GM23248 (cell line): ENCODE data around the gene SDE2. TPM values are rescaled to one million over a fixed set of nuclear protein-coding genes. Genes with fewer than 3 reads are reported as not detected.
"Not testable (repeated sequence)": the region's sequence is repeated elsewhere in the genome, so short reads cannot be mapped to it uniquely, and the experiment has no call there.

Source experiments
- DNase-seq: peaks from one replicate; pipeline ENCODE4 v3.0.0-alpha.2; 2015
- H2AFZ ChIP-seq: fragments of 200-600 bp; sonication (generic); 2 replicates; pipeline ENCODE4 v1.6.1; 2016; ENCODE audit warnings: antibody characterized with exemption
- H3F3A ChIP-seq: fragments of 200-600 bp; sonication (generic); 2 replicates; pipeline ENCODE4 v1.6.1; 2016; ENCODE audit warnings: mild to moderate bottlenecking, antibody characterized with exemption, mixed run types; ENCODE audit not compliant: insufficient read depth
- H3K27ac ChIP-seq: fragments of 200-600 bp; sonication (generic); 2 replicates; pipeline ENCODE4 v1.5.1; 2016; ENCODE audit warnings: mild to moderate bottlenecking
- H3K27me3 ChIP-seq: fragments of 200-600 bp; sonication (generic); replicated peaks from 2 replicates; pipeline ENCODE4 v1.6.1; 2016; ENCODE audit warnings: mild to moderate bottlenecking; ENCODE audit not compliant: insufficient read depth
- H3K36me3 ChIP-seq: fragments of 200-600 bp; sonication (generic); 2 replicates; pipeline ENCODE4 v1.6.1; 2016; ENCODE audit warnings: low read depth, mild to moderate bottlenecking
- H3K4me1 ChIP-seq: fragments of 200-600 bp; sonication (generic); 2 replicates; pipeline ENCODE4 v1.6.1; 2016; ENCODE audit warnings: mild to moderate bottlenecking; ENCODE audit not compliant: insufficient read depth
- H3K4me2 ChIP-seq: fragments of 200-600 bp; sonication (generic); one replicate; pipeline ENCODE4 v1.6.1; 2016; ENCODE audit warnings: mild to moderate bottlenecking; ENCODE audit not compliant: unreplicated experiment
- H3K4me3 ChIP-seq: fragments of 200-600 bp; sonication (generic); 2 replicates; pipeline ENCODE4 v1.5.1; 2016; ENCODE audit warnings: mild to moderate bottlenecking
- H3K79me2 ChIP-seq: fragments of 200-600 bp; sonication (generic); 2 replicates; pipeline ENCODE4 v1.6.1; 2016; ENCODE audit warnings: mild to moderate bottlenecking; ENCODE audit not compliant: insufficient read depth
- H3K9ac ChIP-seq: fragments of 200-600 bp; sonication (generic); 2 replicates; pipeline ENCODE4 v1.6.1; 2016; ENCODE audit warnings: mild to moderate bottlenecking
- H3K9me2 ChIP-seq: fragments of 200-600 bp; sonication (generic); 2 replicates; pipeline ENCODE4 v1.6.1; 2016; ENCODE audit warnings: mixed run types, mild to moderate bottlenecking, moderate library complexity; ENCODE audit not compliant: insufficient read depth
- H3K9me3 ChIP-seq: fragments of 200-600 bp; sonication (generic); one replicate; pipeline ENCODE4 v1.6.1; 2017; ENCODE audit warnings: low read depth
- H4K20me1 ChIP-seq: fragments of 200-600 bp; sonication (generic); 2 replicates; pipeline ENCODE4 v1.6.0; 2016; ENCODE audit not compliant: insufficient read depth
- EZH2 ChIP-seq: fragments of 200-600 bp; sonication (generic); IDR thresholded peaks from 2 replicates; pipeline ENCODE4 v1.6.1; 2018; ENCODE audit warnings: antibody characterized with exemption, mild to moderate bottlenecking; ENCODE audit not compliant: insufficient read depth, poor library complexity, severe bottlenecking
- EZH2phosphoT487 ChIP-seq: fragments of 200-600 bp; sonication (generic); IDR thresholded peaks from 2 replicates; pipeline ENCODE4 v1.6.1; 2018; ENCODE audit warnings: antibody characterized with exemption, moderate library complexity, mild to moderate bottlenecking, low read depth; ENCODE audit not compliant: insufficient read depth
- WGBS, 2 experiments: methylation state at CpG; one replicate each; pipeline ENCODE4 v1.1.6; 2015 to 2017; ENCODE audit warnings: low lambda C conversion rate in 2 of 2, low coverage in 1 of 2; ENCODE audit errors: missing lambda C conversion rate in 2 of 2; 5-methylcytosine and 5-hydroxymethylcytosine counted together
- in situ Hi-C: fragments of 300-500 bp; cut with MboI; formaldehyde crosslinking; loops from 2 replicates; pipeline ENCODE4 v1.15.0; 2020
- polyA plus RNA-seq: library from polyadenylated mRNA; unstranded; fragments of >200 nt; fragmentation: Nextera tagmentation; extraction: Ambion mirVana; gene quantifications from 2 replicates; pipeline ENCODE4 v1.2.1, GENCODE V29; 2016
- total RNA-seq: library from RNA; depleted of rRNA; stranded (reverse); fragments of >200 nt; shearing (Covaris generic); gene quantifications from 2 replicates; pipeline ENCODE4 v1.2.3, GENCODE V29; 2014

Gene SDE2
- total and polyA plus RNA-seq, 2 experiments from 2014 or later = 18.0 to 21.6 TPM

GRCh38 chr1:225979421-225979820, 19.7 kb downstream of the SDE2 start:
- in situ Hi-C loops = loop anchor here (10.0 kb wide), 1 partner anchor 125 kb away; no protein-coding TSS in a partner anchor
- no peak overlapping the region for H3K4me2 ChIP-seq

GRCh38 chr1:225977937-225978748, 21.0 kb downstream of the SDE2 start:
- Histone ChIP-seq H3K4me1 (no peaks in the 10 kb centered on the region), H3K27me3 (no peaks in the 10 kb centered on the region), H3K4me3 (no peak overlapping the region), H3K9me3 (no peaks in the 10 kb centered on the region), H3F3A (peaks cover 15% of the 10 kb centered on the region; the same call in 1 of the 2 replicates), H3K27ac (no peak overlapping the region), H3K4me2 (no peak overlapping the region), H2AFZ (no peak overlapping the region), H3K79me2 (no peaks in the 10 kb centered on the region), H3K36me3 (peaks cover 24% of the 10 kb centered on the region), H3K9me2 (no peaks in the 10 kb centered on the region), H3K9ac (no peak overlapping the region), H4K20me1 (no peaks in the 10 kb centered on the region)
- in situ Hi-C loops = loop anchor here (10.0 kb wide), 1 partner anchor 123 kb away; no protein-coding TSS in a partner anchor
- WGBS, 2 experiments = 85 to 86% methylated on average over 15 of the region's 15 CpGs
- TF ChIP-seq EZH2 = no peak
- TF ChIP-seq EZH2phosphoT487 = no peak
- DNase-seq = no peak

More at GRCh38 chr1:225979421-225979820, 19.7 kb downstream of the SDE2 start:
- Histone ChIP-seq H3K9me3 (no peaks in the 10 kb centered on the region), H3K9me2 (no peaks in the 10 kb centered on the region), H3K36me3 (peaks cover 35% of the 10 kb centered on the region), H3K9ac (no peak overlapping the region), H3F3A (peaks cover 15% of the 10 kb centered on the region; the same call in 1 of the 2 replicates), H3K27me3 (no peaks in the 10 kb centered on the region), H2AFZ (no peak overlapping the region), H3K27ac (no peak overlapping the region), H3K4me3 (no peak overlapping the region), H4K20me1 (no peaks in the 10 kb centered on the region), H3K4me1 (no peaks in the 10 kb centered on the region), H3K79me2 (0 out of 2 replicates have a peak, but pooled peaks cover 2% of the 10 kb centered on the region)
- WGBS, 2 experiments = 96 to 98% methylated on average over 1 of the region's 1 CpG
- no peak for DNase-seq
- TF ChIP-seq EZH2phosphoT487 = no peak

- in situ Hi-C loops = loop anchor here (10.0 kb wide), 1 partner anchor 120 kb away; no protein-coding TSS in a partner anchor
- not testable (repeated sequence) for H3K9me2 ChIP-seq, H4K20me1 ChIP-seq, H3K9ac ChIP-seq, H3K36me3 ChIP-seq, H3K27me3 ChIP-seq, H3K27ac ChIP-seq, H2AFZ ChIP-seq, H3K79me2 ChIP-seq, H3K4me1 ChIP-seq, H3K4me3 ChIP-seq, DNase-seq, H3K9me3 ChIP-seq, H3K4me2 ChIP-seq
- WGBS, 2 experiments = 94 to 95% methylated on average over 12 of the region's 12 CpGs
- peaks cover 14% of the 10 kb centered on the region; the same call in 1 of the 2 replicates for H3F3A ChIP-seq
These were observed 24.0 kb downstream of the SDE2 start for GRCh38 chr1:225975146-225975545.

GRCh38 chr1:225974454-225974853, 24.7 kb downstream of the SDE2 start:
- Histone ChIP-seq H2AFZ (no peak overlapping the region), H3K9me2 (no peaks in the 10 kb centered on the region), H3K27ac (no peak overlapping the region), H3K9me3 (no peaks in the 10 kb centered on the region), H3K36me3 (peaks cover under 1% of the 10 kb centered on the region; the same call in 1 of the 2 replicates), H3F3A (peaks cover 7% of the 10 kb centered on the region; the same call in 1 of the 2 replicates), H4K20me1 (no peaks in the 10 kb centered on the region), H3K4me3 (no peak overlapping the region), H3K27me3 (no peaks in the 10 kb centered on the region), H3K9ac (no peak overlapping the region), H3K4me2 (no peak overlapping the region), H3K4me1 (no peaks in the 10 kb centered on the region), H3K79me2 (no peaks in the 10 kb centered on the region)
- in situ Hi-C loops = loop anchor here (10.0 kb wide), 1 partner anchor 120 kb away; no protein-coding TSS in a partner anchor
- no peak for DNase-seq
- no peak for TF ChIP-seq EZH2phosphoT487
- no peak for TF ChIP-seq EZH2
- WGBS, 2 experiments = 89 to 90% methylated on average over 10 of the region's 10 CpGs
